ENCODE results near the gene GON7. TPM values are rescaled to one million over a fixed set of nuclear protein-coding genes. Genes with fewer than 3 reads are reported as not detected.

The GON7 gene
- total RNA-seq, 1 experiment from 2014 or later: 11.2 TPM

DNA sequence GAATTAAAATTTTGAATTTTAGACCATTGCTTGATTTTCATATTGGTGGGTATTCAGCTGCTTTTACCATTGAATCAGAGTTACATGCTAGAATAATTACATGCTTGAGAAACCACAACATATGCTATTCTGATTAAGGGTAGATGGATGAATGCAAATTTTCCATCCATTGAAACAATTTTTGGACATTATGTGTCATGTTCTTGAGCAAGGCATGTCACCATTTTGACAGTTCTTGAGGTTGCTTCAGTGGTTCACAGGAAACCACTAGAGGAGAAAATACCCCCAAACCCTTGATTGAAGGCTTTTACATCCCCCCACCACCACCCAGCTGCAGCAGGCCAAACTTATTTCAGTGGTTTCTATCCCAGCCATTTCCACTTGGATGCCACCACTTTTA is 13.6 kb upstream of the GON7 start:
- no peak overlapping the region for H3K4me2 ChIP-seq (ENCODE audit: low read length)
- H3K36me3 ChIP-seq (ENCODE audit: control insufficient read depth in 1 of 2, insufficient read depth in 2 of 2, low read length in 2 of 2): peaks cover 11 to 26% of the 10 kb centered on the region in 2 experiments
- H2AFZ ChIP-seq (ENCODE audit: low read depth, low read length, poor library complexity, severe bottlenecking): no peak overlapping the region
- no TSS peak for BruUV-seq (replicated peaks)
- no peak overlapping the region for H3K4me3 ChIP-seq (replicated peaks in 1 of 2; ENCODE audit: low read depth in 1 of 2, low read length in 2 of 2)
- H3K9ac ChIP-seq (ENCODE audit: low read length): no peak overlapping the region
- DNase-seq (ENCODE audit: low read depth, low spot score): no peak
- intact Hi-C loops (cut with micrococcal nuclease): no loop called here
- CTCF ChIA-PET: interaction anchor here (0.7 kb wide), 1 partner anchor 948 kb away, joined by 3 read pairs; no protein-coding TSS in a partner anchor
- no peaks in the 10 kb centered on the region for H3K27me3 ChIP-seq (ENCODE audit: insufficient read depth, low read length)
- ATAC-seq: no peak
- no peak for TF ChIP-seq RAD21 (IDR thresholded peaks at IDR 0.05; ENCODE audit: low read depth)
- TF ChIP-seq, protein P1, sequence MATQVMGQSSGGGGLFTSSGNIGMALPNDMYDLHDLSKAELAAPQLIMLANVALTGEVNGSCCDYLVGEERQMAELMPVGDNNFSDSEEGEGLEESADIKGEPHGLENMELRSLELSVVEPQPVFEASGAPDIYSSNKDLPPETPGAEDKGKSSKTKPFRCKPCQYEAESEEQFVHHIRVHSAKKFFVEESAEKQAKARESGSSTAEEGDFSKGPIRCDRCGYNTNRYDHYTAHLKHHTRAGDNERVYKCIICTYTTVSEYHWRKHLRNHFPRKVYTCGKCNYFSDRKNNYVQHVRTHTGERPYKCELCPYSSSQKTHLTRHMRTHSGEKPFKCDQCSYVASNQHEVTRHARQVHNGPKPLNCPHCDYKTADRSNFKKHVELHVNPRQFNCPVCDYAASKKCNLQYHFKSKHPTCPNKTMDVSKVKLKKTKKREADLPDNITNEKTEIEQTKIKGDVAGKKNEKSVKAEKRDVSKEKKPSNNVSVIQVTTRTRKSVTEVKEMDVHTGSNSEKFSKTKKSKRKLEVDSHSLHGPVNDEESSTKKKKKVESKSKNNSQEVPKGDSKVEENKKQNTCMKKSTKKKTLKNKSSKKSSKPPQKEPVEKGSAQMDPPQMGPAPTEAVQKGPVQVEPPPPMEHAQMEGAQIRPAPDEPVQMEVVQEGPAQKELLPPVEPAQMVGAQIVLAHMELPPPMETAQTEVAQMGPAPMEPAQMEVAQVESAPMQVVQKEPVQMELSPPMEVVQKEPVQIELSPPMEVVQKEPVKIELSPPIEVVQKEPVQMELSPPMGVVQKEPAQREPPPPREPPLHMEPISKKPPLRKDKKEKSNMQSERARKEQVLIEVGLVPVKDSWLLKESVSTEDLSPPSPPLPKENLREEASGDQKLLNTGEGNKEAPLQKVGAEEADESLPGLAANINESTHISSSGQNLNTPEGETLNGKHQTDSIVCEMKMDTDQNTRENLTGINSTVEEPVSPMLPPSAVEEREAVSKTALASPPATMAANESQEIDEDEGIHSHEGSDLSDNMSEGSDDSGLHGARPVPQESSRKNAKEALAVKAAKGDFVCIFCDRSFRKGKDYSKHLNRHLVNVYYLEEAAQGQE (IDR thresholded peaks at IDR 0.05; ENCODE audit: low read depth): no peak
- TF ChIP-seq SP1 (IDR thresholded peaks at IDR 0.05; ENCODE audit: low read depth): no peak
- TF ChIP-seq ZFX (IDR thresholded peaks at IDR 0.05): no peak
- TF ChIP-seq, protein P2, sequence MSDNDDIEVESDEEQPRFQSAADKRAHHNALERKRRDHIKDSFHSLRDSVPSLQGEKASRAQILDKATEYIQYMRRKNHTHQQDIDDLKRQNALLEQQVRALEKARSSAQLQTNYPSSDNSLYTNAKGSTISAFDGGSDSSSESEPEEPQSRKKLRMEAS (IDR thresholded peaks at IDR 0.05): no peak
- TF ChIP-seq EZH2phosphoT487 (IDR thresholded peaks at IDR 0.05; ENCODE audit: borderline replicate concordance): no peak
- no peak for TF ChIP-seq FOSL1 (IDR thresholded peaks at IDR 0.05; ENCODE audit: low read depth)
- no peak for TF ChIP-seq SIN3A (IDR thresholded peaks at IDR 0.05; ENCODE audit: low read depth)
- RAD21 ChIA-PET (ENCODE audit: low non-redundant PET in 1 of 2, low total read pairs in 2 of 2, uncharacterized antibody in 2 of 2, unreplicated experiment in 2 of 2): no interaction called here
- POLR2A ChIA-PET: no interaction called here
- no peaks in the 10 kb centered on the region for H3K4me1 ChIP-seq (ENCODE audit: control insufficient read depth in 1 of 2, insufficient read depth in 2 of 2, low read length in 2 of 2)
- H3K27ac ChIP-seq (ENCODE audit: low read depth, low read length): no peak overlapping the region
- H3K79me2 ChIP-seq (ENCODE audit: insufficient read depth, low read length): no peaks in the 10 kb centered on the region
- no peaks in the 10 kb centered on the region for H3K9me2 ChIP-seq (ENCODE audit: insufficient read depth)
- H4K20me1 ChIP-seq (ENCODE audit: insufficient read depth): no peaks in the 10 kb centered on the region
- H3K9me3 ChIP-seq (ENCODE audit: control insufficient read depth in 1 of 2, insufficient read depth in 1 of 2, low read depth in 1 of 2, low read length in 2 of 2): no peaks in the 10 kb centered on the region
